HG02678 (cell line): ENCODE measurements around the gene CCL16.

ENCODE experiments used
- ATAC-seq: cut with Tn5 transposase; IDR thresholded peaks from one replicate; pipeline ENCODE4 v1.9.1; 2021; ENCODE audit warnings: mild to moderate bottlenecking, moderate library complexity; ENCODE audit not compliant: unreplicated experiment

CCL16 gene

GRCh38 chr17:35988164-35988563 is 6.9 kb upstream of the CCL16 start:
- no peak for ATAC-seq

GRCh38 chr17:35986643-35987042 is 5.3 kb upstream of the CCL16 start, which contains the start of gene CCL14:
TSS of gene CCL14 (minus strand) at chr17:35986729. CDS start at chr17:35986649, 80 bp downstream.
- ATAC-seq, result no peak

GRCh38 chr17:35984140-35984539 is 2.8 kb upstream of the CCL16 start:
- no peak for ATAC-seq

- ATAC-seq, result no peak
Measured at GRCh38 chr17:35982409-35983191, 1.3 kb upstream of the CCL16 start.

DNA sequence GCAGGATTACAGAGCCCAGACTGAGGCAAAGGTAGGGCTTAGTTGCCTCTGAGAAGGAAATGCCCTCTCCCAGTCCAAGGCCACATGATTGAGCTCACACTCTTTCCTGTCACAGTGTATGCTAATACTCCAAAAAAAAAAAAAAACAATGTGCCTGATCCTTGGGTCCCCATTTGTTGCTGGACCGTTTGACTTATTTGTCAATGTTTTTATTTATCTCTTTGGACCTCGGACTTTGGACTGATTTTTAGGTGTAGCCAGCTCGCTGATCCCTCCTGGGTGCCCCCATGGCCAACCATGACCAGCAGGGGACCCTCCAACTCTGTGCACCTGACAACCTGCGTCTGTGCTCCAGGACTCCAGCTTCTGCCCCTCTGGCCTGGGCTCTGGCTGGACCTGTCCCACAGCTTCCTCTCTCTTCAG is 622 bp upstream of the CCL16 start:
- ATAC-seq, result no peak

DNA sequence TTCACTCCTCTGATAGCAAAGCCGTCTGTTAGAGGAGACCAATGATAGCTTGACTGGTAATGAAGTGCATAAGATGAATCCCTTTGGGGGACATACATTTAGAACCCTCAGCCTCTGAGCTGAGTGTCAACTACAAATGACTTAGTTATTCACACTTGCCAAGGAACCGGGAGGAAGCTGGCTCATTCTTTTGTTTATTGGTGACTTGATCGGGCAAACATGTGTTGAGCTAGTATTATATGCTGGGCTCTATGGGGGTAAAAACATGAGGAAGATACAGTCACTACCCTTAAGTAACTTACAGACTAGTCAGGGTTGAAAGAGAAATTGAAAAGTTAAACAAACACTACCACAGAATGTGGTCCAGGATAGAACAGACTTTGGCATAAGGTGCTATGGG is 3.0 kb downstream of the CCL16 start:
- no peak for ATAC-seq

- ATAC-seq, result no peak
Measured at GRCh38 chr17:35977509-35977908, 3.8 kb downstream of the CCL16 start.

DNA sequence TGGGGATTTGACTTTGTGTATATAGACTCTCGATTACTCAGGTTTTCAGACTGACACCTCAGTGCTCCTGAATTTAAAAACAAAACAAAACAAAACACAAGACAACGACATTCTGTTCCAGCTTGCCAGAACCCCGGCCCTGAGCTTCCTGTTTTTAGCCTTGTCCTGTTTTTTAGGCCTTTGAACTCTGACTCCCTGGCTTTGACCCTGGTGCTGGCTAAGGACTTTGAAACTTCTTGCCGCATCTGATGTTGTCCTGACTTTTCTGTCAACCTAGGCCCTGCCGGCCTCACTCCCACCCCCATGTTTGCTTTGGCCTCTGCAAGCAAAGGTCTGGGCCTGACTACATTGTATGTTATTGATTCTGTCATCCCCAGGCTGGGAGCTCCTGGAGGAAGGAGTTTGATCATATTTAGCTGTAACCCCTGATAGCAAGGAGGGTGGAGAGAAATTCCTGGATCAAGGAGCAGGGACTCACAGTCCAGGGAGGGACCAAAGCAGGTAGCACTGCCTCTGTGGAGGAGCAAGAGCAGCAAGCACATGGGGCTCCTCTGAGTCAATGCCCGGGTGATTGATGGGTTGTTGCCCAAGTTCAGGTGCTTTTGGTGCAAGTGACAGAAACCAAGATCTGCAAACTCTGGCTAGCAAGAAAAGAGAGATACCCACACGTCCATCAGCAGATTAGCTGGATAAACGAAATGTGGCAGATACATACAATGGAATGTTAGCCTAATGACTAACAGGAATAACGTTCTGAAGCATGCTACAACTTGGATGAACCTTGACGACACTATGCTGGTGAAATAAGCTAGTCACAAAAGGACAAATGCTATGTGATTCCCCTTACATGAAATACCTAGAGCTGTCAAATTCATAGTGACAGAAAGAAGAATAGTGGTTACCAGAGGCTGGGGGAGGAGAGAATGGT is 7.7 kb downstream of the CCL16 start:
- no peak for ATAC-seq

- ATAC-seq, result no peak
Measured at GRCh38 chr17:35972945-35973332, 8.4 kb downstream of the CCL16 start.

DNA sequence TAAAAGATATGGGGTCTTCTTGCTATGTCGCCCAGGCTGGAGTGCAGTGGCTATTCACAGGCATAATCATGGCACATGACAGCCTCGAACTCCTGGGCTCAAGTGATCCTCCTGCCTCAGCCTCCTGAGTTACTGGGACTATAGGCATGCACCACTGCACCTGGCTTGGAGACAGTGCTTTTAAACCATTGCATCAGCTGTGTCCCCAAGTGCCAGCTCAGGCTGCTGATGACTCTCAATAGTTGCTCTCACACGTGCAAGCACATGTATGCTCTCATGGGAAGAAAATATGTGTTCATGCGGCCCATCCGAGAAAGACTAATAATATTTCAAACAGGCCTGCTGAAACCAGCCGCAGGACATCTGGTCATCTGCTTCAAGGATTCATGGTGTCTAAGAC is 8.8 kb downstream of the CCL16 start:
- no peak for ATAC-seq

DNA sequence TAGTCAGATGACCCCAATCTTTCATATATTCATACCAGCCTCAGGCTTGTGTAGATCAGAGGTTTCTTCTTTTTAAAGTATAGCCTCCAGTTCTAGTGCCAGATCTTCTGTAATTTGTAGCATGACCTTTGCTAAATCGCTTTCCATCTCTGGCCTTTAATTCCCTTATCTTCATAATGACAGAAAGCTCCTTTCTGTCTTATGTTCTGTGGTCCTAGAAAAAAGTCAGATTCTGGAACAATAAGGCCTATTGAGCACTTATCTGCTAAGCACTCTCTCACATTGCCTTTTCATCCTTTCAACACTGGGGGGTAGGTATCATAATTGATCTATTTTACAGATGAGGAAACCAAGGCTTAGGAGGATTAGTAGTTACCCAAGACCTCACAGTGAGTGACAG is 9.2 kb downstream of the CCL16 start:
- no peak for ATAC-seq

DNA sequence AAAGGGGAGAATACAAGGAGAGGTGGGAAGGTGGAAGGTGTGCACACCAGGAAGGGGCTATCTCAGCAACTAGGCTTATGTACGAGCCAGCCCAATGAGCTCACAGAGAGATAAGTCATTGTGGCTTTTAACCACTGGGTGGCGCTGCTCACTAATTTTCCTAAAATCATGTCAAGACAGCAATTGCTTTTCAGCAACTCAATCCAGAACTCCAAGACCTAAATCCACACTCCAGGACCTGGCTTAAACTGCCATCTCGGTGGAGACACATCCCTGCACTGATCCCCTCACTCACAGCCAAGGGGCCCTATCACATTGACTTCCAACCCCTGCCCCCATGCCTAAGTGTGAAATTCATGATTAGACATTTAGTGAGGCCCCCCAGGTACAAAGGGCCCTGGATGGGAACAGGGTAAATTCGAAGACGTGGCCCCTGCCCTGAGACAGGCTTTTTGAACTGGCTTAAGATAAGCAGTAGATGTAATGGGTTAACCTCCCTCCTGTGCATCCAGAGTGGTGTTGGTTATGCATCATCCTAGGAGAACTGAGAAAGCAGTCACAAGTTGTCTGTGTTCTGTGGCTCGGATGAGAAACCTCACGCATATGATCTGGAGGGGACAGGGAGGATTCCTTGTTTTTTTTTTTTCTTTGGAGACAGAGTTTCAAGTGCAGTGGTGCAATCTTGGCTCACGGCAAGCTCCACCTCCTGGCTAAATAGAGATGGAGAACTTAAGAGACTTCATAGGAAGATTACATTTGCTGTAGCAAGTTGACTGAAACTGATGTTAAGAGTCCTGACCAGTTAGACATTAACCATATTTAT is 11.5 kb downstream of the CCL16 start:
- no peak for ATAC-seq

DNA sequence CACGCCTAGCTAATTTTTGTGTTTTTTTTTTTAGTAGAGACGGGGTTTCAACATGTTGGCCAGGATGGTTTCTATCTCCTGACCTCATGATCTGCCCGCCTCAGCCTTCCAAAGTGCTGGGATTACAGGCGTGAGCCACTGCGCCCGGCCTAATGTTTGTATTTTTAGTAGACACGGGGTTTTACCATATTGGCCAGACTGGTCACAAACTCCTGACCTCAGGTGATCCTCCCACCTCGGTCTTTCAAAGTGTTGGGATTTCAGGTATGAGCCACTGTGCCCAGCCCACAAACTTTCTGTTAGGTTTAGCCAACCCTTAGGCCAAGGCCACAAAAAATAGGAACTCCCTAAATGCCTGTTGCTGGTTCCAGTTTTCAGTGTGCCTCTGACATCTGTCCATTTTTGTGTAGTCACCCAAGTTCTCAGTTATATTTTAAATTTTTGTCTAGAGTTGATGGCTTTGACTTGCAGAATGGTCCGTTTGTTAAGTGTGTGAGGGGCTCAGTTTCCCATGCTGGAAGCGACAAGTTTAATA is 12.7 kb downstream of the CCL16 start:
- no peak for ATAC-seq

DNA sequence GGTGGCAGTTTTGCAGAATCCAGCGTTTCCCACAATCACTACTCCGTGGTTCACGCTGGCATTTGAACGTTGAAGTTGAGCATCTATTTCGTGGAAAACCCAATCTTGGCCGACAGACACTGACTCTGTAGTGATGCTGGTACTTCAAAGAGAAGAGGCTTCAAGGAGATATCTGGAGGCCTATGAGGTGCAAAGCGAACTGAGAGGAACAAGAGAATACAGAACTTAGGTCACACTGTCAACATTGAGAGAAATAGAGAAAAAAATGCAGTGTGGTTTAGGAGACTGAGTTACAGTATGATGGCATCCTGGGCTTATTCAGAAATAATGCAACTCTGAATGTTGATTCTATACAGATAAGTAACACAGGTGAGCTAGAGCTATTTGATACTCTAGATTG is 16.0 kb downstream of the CCL16 start:
- ATAC-seq, result no peak

DNA sequence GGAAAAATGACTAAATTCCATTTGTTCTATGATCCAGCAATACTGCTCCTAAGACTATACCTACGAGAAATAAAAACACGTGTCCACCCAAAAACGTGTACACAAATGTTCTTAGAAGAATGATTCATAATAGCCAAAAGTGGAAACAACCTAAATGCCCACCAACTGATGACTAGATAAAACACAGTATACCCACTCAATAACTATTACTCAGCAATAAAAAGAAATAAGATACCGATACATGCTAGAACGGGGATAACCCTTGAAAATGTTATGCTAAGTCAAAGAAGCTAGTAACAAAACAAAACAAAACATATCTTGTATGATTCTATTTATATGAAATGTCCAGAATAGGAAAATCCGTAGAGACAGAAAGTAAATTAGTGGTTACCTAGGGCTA is 17.6 kb downstream of the CCL16 start:
- ATAC-seq, result no peak

GRCh38 chr17:35953720-35954119 is 27.6 kb downstream of the CCL16 start:
- no peak for ATAC-seq

- no peak for ATAC-seq
Measured at GRCh38 chr17:35949401-35949800, 31.9 kb downstream of the CCL16 start.

- no peak for ATAC-seq
Measured at GRCh38 chr17:35948092-35948491, 33.2 kb downstream of the CCL16 start.

GRCh38 chr17:35947156-35947585 is 34.1 kb downstream of the CCL16 start:
- no peak for ATAC-seq

DNA sequence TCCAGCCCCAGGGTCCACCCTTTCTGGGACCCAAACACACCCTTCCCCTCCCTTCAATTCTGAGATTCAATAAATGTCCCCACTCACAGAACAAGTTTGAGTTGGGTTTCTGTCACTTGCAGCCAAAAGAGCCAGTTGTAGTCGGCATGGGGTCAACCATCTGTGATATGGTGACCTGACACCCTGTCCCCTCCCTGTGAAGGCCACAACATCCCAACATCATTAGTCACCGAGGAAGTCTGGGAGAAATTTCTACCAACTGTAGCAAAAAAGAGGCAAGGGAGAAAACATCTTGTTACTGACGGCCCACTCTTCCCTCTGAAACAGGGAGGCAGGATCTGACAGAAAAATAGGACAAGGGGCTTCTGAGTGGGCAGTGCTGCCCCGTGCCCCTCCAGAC is 37.1 kb downstream of the CCL16 start:
- no peak for ATAC-seq

- no peak for ATAC-seq
Measured at GRCh38 chr17:35943537-35943936, 37.8 kb downstream of the CCL16 start, which contains the start of gene LYZL6. TSS of gene LYZL6 (minus strand) at chr17:35943713. CDS start at chr17:35939356, 4,357 bp downstream.
